Stimulated activated naive CD8-positive, alpha-beta T cell treated with anti-CD3 and anti-CD28 coated beads, Interleukin-15, Interleukin-2, amounts not matched to agents 100 U/mL and 50 U/mL, for 24 hours (primary cell): ENCODE measurements around the gene CD58.

Experiments used
- ATAC-seq: fragments of 150-1000 bp; cut with Tn5 transposase; one replicate; pipeline ENCODE4 v1.10.0; 2021
- DNase-seq: peaks from one replicate; pipeline ENCODE4 v3.0.0; 2021

The CD58 gene

DNA sequence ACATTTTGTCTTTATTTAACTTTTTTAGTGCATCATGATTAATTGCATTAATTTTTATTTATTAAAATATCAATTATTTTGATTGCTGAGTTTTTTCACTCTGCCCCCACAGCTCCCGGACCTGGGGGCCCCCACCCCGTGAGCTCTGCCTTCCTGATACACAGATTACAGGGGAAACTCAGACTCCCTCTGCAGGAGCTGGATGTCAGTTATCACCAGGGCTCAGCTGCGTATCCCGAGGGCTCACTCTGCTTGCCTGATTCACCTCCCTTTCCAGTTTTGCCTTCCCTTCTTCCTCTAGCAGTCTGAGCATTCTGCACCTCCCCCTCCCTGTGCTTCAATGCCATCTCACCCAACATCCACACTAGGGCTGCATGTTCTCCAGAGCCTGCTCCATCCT lies 99.6 kb downstream of the CD58 start:
- ATAC-seq (no peak), DNase-seq (no peak)

DNA sequence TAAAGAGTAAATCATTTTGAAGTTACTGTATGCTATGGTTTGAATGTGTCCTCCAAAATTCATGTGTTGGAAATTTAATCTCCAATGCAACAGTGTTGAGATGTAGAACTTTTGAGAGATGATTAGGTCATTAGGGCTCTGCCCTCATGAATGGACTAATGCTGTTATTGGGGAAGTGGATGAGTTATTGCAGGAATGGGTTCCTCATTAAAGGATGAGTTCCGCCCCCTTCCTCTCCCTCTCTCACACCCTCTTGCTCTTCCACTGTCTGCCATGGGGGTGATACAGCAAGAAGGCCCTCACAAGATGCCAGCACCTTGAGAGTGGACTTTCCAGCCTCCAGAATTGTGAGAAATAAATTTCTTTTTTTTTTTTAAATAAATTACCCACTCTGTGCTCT lies 100.2 kb downstream of the CD58 start:
- no peak for DNase-seq
- no peak for ATAC-seq

DNA sequence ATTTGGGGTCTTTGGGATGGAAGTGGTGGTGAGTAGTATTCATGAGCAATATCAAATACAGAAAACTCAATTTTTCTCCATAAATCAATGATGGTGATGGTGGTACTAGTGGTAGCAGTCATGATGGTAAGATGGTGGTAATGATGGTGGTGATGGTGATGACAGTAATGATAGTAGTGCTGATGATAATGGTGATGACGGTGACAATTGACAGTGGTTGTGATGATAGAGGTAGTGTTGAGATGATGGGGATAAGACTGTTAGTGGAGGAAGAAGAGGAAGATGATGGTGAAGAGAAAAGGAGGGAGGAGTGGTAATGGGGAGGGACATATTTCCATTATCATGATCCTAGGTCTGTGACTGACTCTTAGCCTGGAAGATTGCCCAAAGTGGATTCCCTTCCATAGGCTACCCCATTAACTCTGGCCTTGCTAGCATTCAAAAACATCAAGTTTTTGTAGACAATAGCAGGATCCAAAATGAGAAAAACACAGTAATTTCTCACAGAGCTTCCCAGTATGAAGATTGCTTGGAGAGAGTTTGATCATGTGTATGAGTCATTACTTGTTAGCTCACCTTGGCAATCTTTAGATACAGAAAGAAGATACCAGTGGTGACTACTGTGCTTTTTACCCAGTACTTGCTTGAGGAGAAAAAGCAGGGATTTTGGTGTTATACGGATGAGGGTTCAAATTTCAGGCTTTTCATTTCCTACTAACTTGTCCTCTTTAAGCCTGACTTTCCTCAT lies 103.8 kb downstream of the CD58 start:
- DNase-seq = no peak
- no peak for ATAC-seq

DNA sequence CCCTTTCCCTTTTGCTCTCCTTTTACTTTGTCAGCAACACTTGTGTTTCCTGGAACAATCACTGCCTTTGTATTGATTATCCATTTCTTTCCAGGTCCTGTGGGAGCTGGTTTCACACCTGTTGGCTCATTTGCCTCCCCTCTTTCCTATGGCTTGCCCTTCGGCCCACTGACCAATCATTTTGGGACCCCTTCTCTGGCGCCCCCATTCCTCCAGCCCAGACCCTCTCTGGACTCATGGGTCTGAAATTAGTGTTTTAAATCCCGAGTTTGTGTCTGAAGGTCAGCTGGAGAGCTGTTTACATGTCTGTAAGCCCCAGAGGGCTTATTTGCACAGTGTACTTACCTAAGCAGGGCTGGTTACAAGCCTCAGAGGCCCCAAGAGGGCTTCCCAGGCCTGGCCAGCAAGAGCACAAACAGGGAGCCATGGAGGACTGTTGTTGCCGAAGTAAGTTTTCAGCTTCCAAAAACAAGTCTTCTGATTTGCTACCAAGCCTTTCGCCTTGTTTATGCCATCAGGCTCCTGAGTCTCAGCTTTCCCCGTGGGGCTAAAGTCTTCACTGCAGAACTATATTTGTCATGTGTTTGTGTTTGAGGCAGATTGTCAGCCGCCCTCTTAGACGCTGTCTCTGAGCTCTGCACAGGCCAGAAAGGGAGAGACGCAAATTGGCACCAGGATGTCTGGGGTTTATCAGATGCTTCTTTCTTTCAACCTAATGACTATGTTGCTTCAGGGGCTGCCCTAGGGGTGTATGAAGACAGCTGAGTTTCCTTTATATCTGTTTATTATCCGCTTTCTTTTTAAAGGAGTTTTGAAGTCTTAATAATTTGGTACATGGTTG lies 104.8 kb downstream of the CD58 start:
- no peak for ATAC-seq
- DNase-seq = no peak

DNA sequence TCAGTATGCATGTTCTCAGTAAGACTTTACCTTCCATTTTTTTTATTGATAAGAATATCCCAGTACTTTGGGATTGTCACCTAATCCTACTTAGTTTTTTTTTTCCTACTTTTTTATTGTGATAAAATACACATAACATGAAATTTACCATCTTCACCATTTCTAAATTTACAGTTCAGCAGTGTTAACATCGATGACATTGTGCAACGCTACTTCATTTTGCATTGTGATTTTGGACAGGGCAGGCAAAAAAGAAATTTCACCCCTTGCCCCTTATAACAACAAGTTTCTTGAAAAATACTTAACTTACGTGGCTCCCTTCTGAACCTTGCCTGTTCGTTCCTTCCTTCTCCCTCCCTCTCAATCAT lies 105.4 kb downstream of the CD58 start:
- no peak for DNase-seq
- ATAC-seq = no peak
